ENCODE measurements around the gene PKLR.
A peak's percentile ranks its signal among the peaks of the same experiment; 100 is the strongest.

PKLR gene

GRCh38 chr1:155313261-155313660 is 12.0 kb upstream of the PKLR start:
- Histone ChIP-seq H3K9ac (ENCODE audit: low read length) (no peak overlapping the region), H3K27ac (ENCODE audit: low read length) (no peak overlapping the region), H3K27me3 (ENCODE audit: control insufficient read depth, insufficient read depth, low read length) (no peaks in the 10 kb centered on the region), H3K4me3 (ENCODE audit: low read length) (no peak overlapping the region), H3K36me3 (ENCODE audit: control insufficient read depth, low read depth, low read length) (peaks cover 39% of the 10 kb centered on the region), H3K9me3 (ENCODE audit: control insufficient read depth, low read depth, low read length) (no peaks in the 10 kb centered on the region), H3K4me1 (ENCODE audit: control insufficient read depth, low read depth, low read length) (no peaks in the 10 kb centered on the region)

GRCh38 chr1:155309423-155310021 is 8.3 kb upstream of the PKLR start:
- Histone ChIP-seq H3K4me3 (ENCODE audit: low read length) (peak overlapping the region; percentile 94), H3K27ac (ENCODE audit: low read length) (peak overlapping the region; percentile 33), H3K9me3 (ENCODE audit: control insufficient read depth, low read depth, low read length) (no peaks in the 10 kb centered on the region), H3K9ac (ENCODE audit: low read length) (peak overlapping the region; percentile 86), H3K36me3 (ENCODE audit: control insufficient read depth, low read depth, low read length) (peaks cover 20% of the 10 kb centered on the region), H3K4me1 (ENCODE audit: control insufficient read depth, low read depth, low read length) (no peaks in the 10 kb centered on the region), H3K27me3 (ENCODE audit: control insufficient read depth, insufficient read depth, low read length) (no peaks in the 10 kb centered on the region)

GRCh38 chr1:155308493-155309422 is 7.5 kb upstream of the PKLR start, which contains the start of gene FDPS:
Gene FDPS (plus strand): TSS chr1:155308866. CDS start chr1:155309790, 924 bp downstream.
- Histone ChIP-seq H3K9me3 (ENCODE audit: control insufficient read depth, low read depth, low read length) (no peaks in the 10 kb centered on the region), H3K27me3 (ENCODE audit: control insufficient read depth, insufficient read depth, low read length) (no peaks in the 10 kb centered on the region), H3K4me3 (ENCODE audit: low read length) (peak within 1 kb of the TSS; percentile 94), H3K27ac (ENCODE audit: low read length) (peak within 1 kb of the TSS; percentile 80), H3K9ac (ENCODE audit: low read length) (peak within 1 kb of the TSS; percentile 86), H3K36me3 (ENCODE audit: control insufficient read depth, low read depth, low read length) (peaks cover 17% of the 10 kb centered on the region), H3K4me1 (ENCODE audit: control insufficient read depth, low read depth, low read length) (no peaks in the 10 kb centered on the region)

- H3K9ac ChIP-seq (ENCODE audit: low read length): no peak overlapping the region
- H3K27ac ChIP-seq (ENCODE audit: low read length): no peak overlapping the region
These were observed 6.1 kb upstream of the PKLR start for GRCh38 chr1:155307247-155307740.

GRCh38 chr1:155305881-155306391 is 4.7 kb upstream of the PKLR start:
- Histone ChIP-seq H3K9ac (ENCODE audit: low read length) (no peak overlapping the region), H3K27ac (ENCODE audit: low read length) (no peak overlapping the region), H3K4me3 (ENCODE audit: low read length) (no peak overlapping the region), H3K9me3 (ENCODE audit: control insufficient read depth, low read depth, low read length) (no peaks in the 10 kb centered on the region), H3K27me3 (ENCODE audit: control insufficient read depth, insufficient read depth, low read length) (no peaks in the 10 kb centered on the region), H3K36me3 (ENCODE audit: control insufficient read depth, low read depth, low read length) (no peaks in the 10 kb centered on the region), H3K4me1 (ENCODE audit: control insufficient read depth, low read depth, low read length) (no peaks in the 10 kb centered on the region)

More at GRCh38 chr1:155307247-155307740, 6.1 kb upstream of the PKLR start:
- Histone ChIP-seq H3K4me3 (ENCODE audit: low read length) (no peak overlapping the region), H3K9me3 (ENCODE audit: control insufficient read depth, low read depth, low read length) (no peaks in the 10 kb centered on the region), H3K4me1 (ENCODE audit: control insufficient read depth, low read depth, low read length) (no peaks in the 10 kb centered on the region), H3K36me3 (ENCODE audit: control insufficient read depth, low read depth, low read length) (peaks cover 7% of the 10 kb centered on the region), H3K27me3 (ENCODE audit: control insufficient read depth, insufficient read depth, low read length) (no peaks in the 10 kb centered on the region)

GRCh38 chr1:155304558-155305063 is 3.4 kb upstream of the PKLR start:
- Histone ChIP-seq H3K9ac (ENCODE audit: low read length) (no peak overlapping the region), H3K27me3 (ENCODE audit: control insufficient read depth, insufficient read depth, low read length) (no peaks in the 10 kb centered on the region), H3K4me3 (ENCODE audit: low read length) (no peak overlapping the region), H3K4me1 (ENCODE audit: control insufficient read depth, low read depth, low read length) (no peaks in the 10 kb centered on the region), H3K9me3 (ENCODE audit: control insufficient read depth, low read depth, low read length) (no peaks in the 10 kb centered on the region), H3K27ac (ENCODE audit: low read length) (no peak overlapping the region), H3K36me3 (ENCODE audit: control insufficient read depth, low read depth, low read length) (no peaks in the 10 kb centered on the region)

GRCh38 chr1:155300553-155301329 is 497 bp downstream of the PKLR start:
- peaks cover 3% of the 10 kb centered on the region for H3K4me1 ChIP-seq (ENCODE audit: control insufficient read depth, low read depth, low read length)
- no peaks in the 10 kb centered on the region for H3K36me3 ChIP-seq (ENCODE audit: control insufficient read depth, low read depth, low read length)

GRCh38 chr1:155300024-155300423 is 1.2 kb downstream of the PKLR start:
- Histone ChIP-seq H3K9ac (ENCODE audit: low read length) (no peak overlapping the region), H3K27ac (ENCODE audit: low read length) (no peak overlapping the region), H3K27me3 (ENCODE audit: control insufficient read depth, insufficient read depth, low read length) (peaks cover 10% of the 10 kb centered on the region), H3K36me3 (ENCODE audit: control insufficient read depth, low read depth, low read length) (no peaks in the 10 kb centered on the region), H3K9me3 (ENCODE audit: control insufficient read depth, low read depth, low read length) (no peaks in the 10 kb centered on the region), H3K4me1 (ENCODE audit: control insufficient read depth, low read depth, low read length) (peaks cover 3% of the 10 kb centered on the region), H3K4me3 (ENCODE audit: low read length) (no peak overlapping the region)

More at GRCh38 chr1:155300553-155301329, 497 bp downstream of the PKLR start:
- no peak overlapping the region for H3K9ac ChIP-seq (ENCODE audit: low read length)
- H3K4me3 ChIP-seq (ENCODE audit: low read length): no peak overlapping the region
- peaks cover 3% of the 10 kb centered on the region for H3K27me3 ChIP-seq (ENCODE audit: control insufficient read depth, insufficient read depth, low read length)
- no peak overlapping the region for H3K27ac ChIP-seq (ENCODE audit: low read length)
- H3K9me3 ChIP-seq (ENCODE audit: control insufficient read depth, low read depth, low read length): no peaks in the 10 kb centered on the region

GRCh38 chr1:155297384-155297783 is 3.9 kb downstream of the PKLR start:
- peaks cover 8% of the 10 kb centered on the region for H3K4me1 ChIP-seq (ENCODE audit: control insufficient read depth, low read depth, low read length)
- H3K27me3 ChIP-seq (ENCODE audit: control insufficient read depth, insufficient read depth, low read length): peaks cover 34% of the 10 kb centered on the region
- no peaks in the 10 kb centered on the region for H3K9me3 ChIP-seq (ENCODE audit: control insufficient read depth, low read depth, low read length)
- no peak overlapping the region for H3K27ac ChIP-seq (ENCODE audit: low read length)
- H3K36me3 ChIP-seq (ENCODE audit: control insufficient read depth, low read depth, low read length): no peaks in the 10 kb centered on the region
- H3K4me3 ChIP-seq (ENCODE audit: low read length): no peak overlapping the region
- no peak overlapping the region for H3K9ac ChIP-seq (ENCODE audit: low read length)

- Histone ChIP-seq H3K4me1 (ENCODE audit: control insufficient read depth, low read depth, low read length) (peaks cover 8% of the 10 kb centered on the region), H3K36me3 (ENCODE audit: control insufficient read depth, low read depth, low read length) (no peaks in the 10 kb centered on the region), H3K4me3 (ENCODE audit: low read length) (no peak overlapping the region), H3K9me3 (ENCODE audit: control insufficient read depth, low read depth, low read length) (no peaks in the 10 kb centered on the region), H3K27me3 (ENCODE audit: control insufficient read depth, insufficient read depth, low read length) (peaks cover 34% of the 10 kb centered on the region), H3K27ac (ENCODE audit: low read length) (no peak overlapping the region), H3K9ac (ENCODE audit: low read length) (no peak overlapping the region)
These were observed 4.6 kb downstream of the PKLR start for GRCh38 chr1:155296661-155297060.

- H3K27me3 ChIP-seq (ENCODE audit: control insufficient read depth, insufficient read depth, low read length): peaks cover 34% of the 10 kb centered on the region
- no peaks in the 10 kb centered on the region for H3K36me3 ChIP-seq (ENCODE audit: control insufficient read depth, low read depth, low read length)
- H3K4me3 ChIP-seq (ENCODE audit: low read length): peak overlapping the region; percentile 90
- peak overlapping the region; percentile 58 for H3K9ac ChIP-seq (ENCODE audit: low read length)
- no peak overlapping the region for H3K27ac ChIP-seq (ENCODE audit: low read length)
- H3K9me3 ChIP-seq (ENCODE audit: control insufficient read depth, low read depth, low read length): no peaks in the 10 kb centered on the region
- peaks cover 8% of the 10 kb centered on the region for H3K4me1 ChIP-seq (ENCODE audit: control insufficient read depth, low read depth, low read length)
These were observed 5.3 kb downstream of the PKLR start for GRCh38 chr1:155295942-155296267.

All from iPS-18a (cell line).